SK-N-SH (cell line): ENCODE measurements around the gene SPIB. TPM values are rescaled to one million over a fixed set of nuclear protein-coding genes. Genes with fewer than 3 reads are reported as not detected.

Experiments
- CTCF ChIA-PET: fragments of 300-600, 350-600 bp; formaldehyde crosslinking; extraction: SDS; loops from one replicate; lab custom pipeline; 2021; lab: Yijun Ruan, JAX
- POLR2A ChIA-PET: fragments of 350-600 bp; sonication (Branson Sonifier 250); formaldehyde crosslinking; extraction: SDS; loops from one replicate; lab custom pipeline; 2020; ENCODE audit warnings: antibody characterized with exemption, inconsistent platforms; lab: Yijun Ruan, JAX
- DNase-seq: peaks from one replicate; pipeline ENCODE4 v3.0.0; 2012
- H2AFZ ChIP-seq: fragments of 200-600 bp; sonication (generic); 2 replicates; pipeline ENCODE4 v1.8.1; 2016; ENCODE audit warnings: antibody characterized with exemption, mild to moderate bottlenecking, low read depth
- H3F3A ChIP-seq: fragments of 200-600 bp; sonication (generic); replicated peaks from 2 replicates; pipeline ENCODE3; 2016; ENCODE audit warnings: antibody characterized with exemption, mild to moderate bottlenecking; ENCODE audit not compliant: insufficient read depth
- H3K27ac ChIP-seq, 2 experiments: fragments of 200-500 bp in 1 of 2; fragments of 200-600 bp in 1 of 2; sonication (Bioruptor generic) in 1 of 2; sonication (generic), shearing (Covaris generic) in 1 of 2; 2 replicates each; pipeline versions ENCODE4 v1.5.1 to v1.6.1; 2014 to 2016; ENCODE audit warnings: low read depth in 2 of 2, inconsistent platforms in 1 of 2, low read length in 1 of 2, mild to moderate bottlenecking in 1 of 2, mixed read lengths in 1 of 2
- H3K27me3 ChIP-seq: fragments of 200-600 bp; sonication (generic), shearing (Covaris generic); 2 replicates; pipeline ENCODE4 v1.6.1; 2016; ENCODE audit warnings: mixed run types; ENCODE audit not compliant: insufficient read depth
- H3K36me3 ChIP-seq, 2 experiments: fragments of 200-500 bp in 1 of 2; fragments of 200-600 bp in 1 of 2; sonication (Bioruptor generic) in 1 of 2; sonication (generic) in 1 of 2; replicated peaks in 1 of 2; 2 replicates each; pipeline versions ENCODE3 to v1.5.1; 2014 to 2016; ENCODE audit warnings: low read length in 1 of 2, mild to moderate bottlenecking in 1 of 2; ENCODE audit not compliant: insufficient read depth in 2 of 2, control insufficient read depth in 1 of 2
- H3K4me1 ChIP-seq, 2 experiments: fragments of 200-500 bp in 1 of 2; fragments of 200-600 bp in 1 of 2; sonication (Bioruptor generic) in 1 of 2; sonication (generic), shearing (Covaris generic) in 1 of 2; 2 replicates each; pipeline versions ENCODE4 v1.5.1 to v1.6.1; 2014 to 2016; ENCODE audit warnings: low read depth in 1 of 2, low read length in 1 of 2, mixed run types in 1 of 2; ENCODE audit not compliant: insufficient read depth in 2 of 2, control insufficient read depth in 1 of 2
- H3K4me2 ChIP-seq: fragments of 200-600 bp; sonication (generic), shearing (Covaris generic); 2 replicates; pipeline ENCODE4 v1.6.1; 2017; ENCODE audit warnings: mixed run types
- H3K4me3 ChIP-seq, 2 experiments: fragments of 200-500 bp in 1 of 2; fragments of 200-600 bp in 1 of 2; sonication (Bioruptor generic) in 1 of 2; sonication (generic), shearing (Covaris generic) in 1 of 2; 2 replicates each; pipeline versions ENCODE4 v1.5.1 to v1.8.1; 2014 to 2016; ENCODE audit warnings: low read depth in 2 of 2, inconsistent platforms in 1 of 2, low read length in 1 of 2, mild to moderate bottlenecking in 1 of 2, mixed read lengths in 1 of 2, moderate library complexity in 1 of 2
- H3K79me2 ChIP-seq: fragments of 200-600 bp; sonication (generic); 2 replicates; pipeline ENCODE4 v1.8.1; 2017; ENCODE audit warnings: mild to moderate bottlenecking; ENCODE audit not compliant: insufficient read depth
- H3K9ac ChIP-seq: fragments of 200-600 bp; sonication (generic); 2 replicates; pipeline ENCODE4 v1.6.1; 2017; ENCODE audit warnings: mixed run types
- H3K9me2 ChIP-seq: fragments of 200-600 bp; sonication (generic); 2 replicates; pipeline ENCODE4 v1.6.1; 2017; ENCODE audit warnings: mixed run types
- H3K9me3 ChIP-seq: fragments of 200-600 bp; sonication (generic); 2 replicates; pipeline ENCODE4 v1.6.1; 2017; ENCODE audit warnings: mixed run types, mild to moderate bottlenecking, moderate library complexity
- H4K20me1 ChIP-seq: fragments of 200-600 bp; sonication (generic); 2 replicates; pipeline ENCODE4 v1.6.1; 2017; ENCODE audit warnings: mild to moderate bottlenecking, mixed run types; ENCODE audit not compliant: insufficient read depth
- ELF1 ChIP-seq: IDR thresholded peaks from 2 replicates; pipeline ENCODE4 v1.4.0; 2012
- FOSL2 ChIP-seq: IDR thresholded peaks from 2 replicates; pipeline ENCODE4 v1.4.0; 2012; ENCODE audit warnings: low read depth, mild to moderate bottlenecking, moderate library complexity, borderline replicate concordance
- FOXJ3 ChIP-seq: sonication (generic); formaldehyde crosslinking; IDR thresholded peaks from 2 replicates; pipeline ENCODE4 v1.5.1; 2020; ENCODE audit warnings: mild to moderate bottlenecking, missing genetic modification reagents
- MXI1 ChIP-seq: IDR thresholded peaks from 2 replicates; pipeline ENCODE4 v1.6.1; 2012; ENCODE audit warnings: mild to moderate bottlenecking, low read depth, low read length, improper control_type of control experiment
- RCOR1 ChIP-seq: fragments of 150-350 bp; IDR thresholded peaks from 2 replicates; pipeline ENCODE4 v1.6.1; 2017; ENCODE audit warnings: antibody characterized with exemption, low read length
- REST ChIP-seq: IDR thresholded peaks from 2 replicates; pipeline ENCODE4 v1.6.1; 2012; ENCODE audit warnings: mild to moderate bottlenecking, low read depth, low read length, moderate library complexity
- RFX5 ChIP-seq: IDR thresholded peaks from 2 replicates; pipeline ENCODE4 v1.6.1; 2012; ENCODE audit warnings: mild to moderate bottlenecking, improper control_type of control experiment, low read length
- SMC3 ChIP-seq: IDR thresholded peaks from 2 replicates; pipeline ENCODE4 v1.6.1; 2012; ENCODE audit warnings: low read depth, low read length, improper control_type of control experiment
- YY1 ChIP-seq: IDR thresholded peaks from 2 replicates; pipeline ENCODE4 v1.4.0; 2012; ENCODE audit warnings: low read depth, mild to moderate bottlenecking
- WGBS: methylation state at CpG from one replicate; pipeline ENCODE4 v1.1.6; 2017; ENCODE audit warnings: low lambda C conversion rate; 5-methylcytosine and 5-hydroxymethylcytosine counted together
- polyA plus RNA-seq, 3 experiments: library from polyadenylated mRNA; depleted of rRNA; stranded (reverse); fragments of >200 nt; gene quantifications; 2 replicates each; pipeline ENCODE4 v1.2.3, GENCODE V29; 2012
- TF ChIP-seq, protein P1 (sequence below): fragments of 200-600 bp; sonication (generic); IDR thresholded peaks from 2 replicates; pipeline ENCODE4 v1.6.1; 2017; ENCODE audit warnings: antibody characterized with exemption, mild to moderate bottlenecking, moderate library complexity
- TF ChIP-seq, protein P2 (sequence below): IDR thresholded peaks from 2 replicates; pipeline ENCODE4 v1.4.0; 2012; ENCODE audit warnings: low read depth

The SPIB gene
- polyA plus RNA-seq, 1 of the 3 experiments (the other 2 are of a cell fraction) = not detected

GRCh38 chr19:50415661-50416033 lies 3.1 kb upstream of the SPIB start:
- no peak for TF ChIP-seq SMC3
- TF ChIP-seq REST = no peak
- TF ChIP-seq, protein P1, sequence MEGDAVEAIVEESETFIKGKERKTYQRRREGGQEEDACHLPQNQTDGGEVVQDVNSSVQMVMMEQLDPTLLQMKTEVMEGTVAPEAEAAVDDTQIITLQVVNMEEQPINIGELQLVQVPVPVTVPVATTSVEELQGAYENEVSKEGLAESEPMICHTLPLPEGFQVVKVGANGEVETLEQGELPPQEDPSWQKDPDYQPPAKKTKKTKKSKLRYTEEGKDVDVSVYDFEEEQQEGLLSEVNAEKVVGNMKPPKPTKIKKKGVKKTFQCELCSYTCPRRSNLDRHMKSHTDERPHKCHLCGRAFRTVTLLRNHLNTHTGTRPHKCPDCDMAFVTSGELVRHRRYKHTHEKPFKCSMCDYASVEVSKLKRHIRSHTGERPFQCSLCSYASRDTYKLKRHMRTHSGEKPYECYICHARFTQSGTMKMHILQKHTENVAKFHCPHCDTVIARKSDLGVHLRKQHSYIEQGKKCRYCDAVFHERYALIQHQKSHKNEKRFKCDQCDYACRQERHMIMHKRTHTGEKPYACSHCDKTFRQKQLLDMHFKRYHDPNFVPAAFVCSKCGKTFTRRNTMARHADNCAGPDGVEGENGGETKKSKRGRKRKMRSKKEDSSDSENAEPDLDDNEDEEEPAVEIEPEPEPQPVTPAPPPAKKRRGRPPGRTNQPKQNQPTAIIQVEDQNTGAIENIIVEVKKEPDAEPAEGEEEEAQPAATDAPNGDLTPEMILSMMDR = no peak
- TF ChIP-seq RCOR1 = no peak
- TF ChIP-seq ELF1 = no peak
- TF ChIP-seq, protein P2, sequence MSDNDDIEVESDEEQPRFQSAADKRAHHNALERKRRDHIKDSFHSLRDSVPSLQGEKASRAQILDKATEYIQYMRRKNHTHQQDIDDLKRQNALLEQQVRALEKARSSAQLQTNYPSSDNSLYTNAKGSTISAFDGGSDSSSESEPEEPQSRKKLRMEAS = no peak
- no peak for TF ChIP-seq YY1
- TF ChIP-seq FOSL2 = no peak
- no peak for TF ChIP-seq MXI1
- Histone ChIP-seq H3K9me2 (no peaks in the 10 kb centered on the region), H3K27ac (no peak overlapping the region), H3K9ac (no peak overlapping the region), H3K36me3 (no peaks in the 10 kb centered on the region), H3K9me3 (no peaks in the 10 kb centered on the region), H3K4me2 (no peak overlapping the region), H3K27me3 (no peaks in the 10 kb centered on the region), H2AFZ (no peak overlapping the region), H3K4me3 (no peak overlapping the region), H3K79me2 (no peaks in the 10 kb centered on the region), H3F3A (peaks cover 3% of the 10 kb centered on the region), H3K4me1 (no peaks in the 10 kb centered on the region; a peak in 1 of 4 replicates), H4K20me1 (no peaks in the 10 kb centered on the region)
- POLR2A ChIA-PET = no interaction called here
- no peak for DNase-seq
- WGBS = 89% methylated on average over 11 of the region's 22 CpGs
- CTCF ChIA-PET = interaction anchor here (0.7 to 1.8 kb wide), 18 partner anchors 10 to 141 kb away, joined by 3 to 23 read pairs (median 4); partner anchors contain the start of genes NAPSA and POLD1

- H3K79me2 ChIP-seq = no peaks in the 10 kb centered on the region
- 95% methylated on average over 11 of the region's 35 CpGs for WGBS
- no peaks in the 10 kb centered on the region for H3K36me3 ChIP-seq
- TF ChIP-seq REST (no peak), RFX5 (no peak), RCOR1 (no peak), FOXJ3 (no peak)
- TF ChIP-seq, all 33 proteins: peak for 0
- no peaks in the 10 kb centered on the region; a peak in 1 of 4 replicates for H3K4me1 ChIP-seq
- no peaks in the 10 kb centered on the region for H3K27me3 ChIP-seq
- no peak overlapping the region for H3K9ac ChIP-seq
- no peak overlapping the region for H3K4me3 ChIP-seq
- H3K9me2 ChIP-seq = no peaks in the 10 kb centered on the region
- ChIA-PET POLR2A (no interaction called here), CTCF (interaction anchor here (0.6 to 5.3 kb wide), 12 partner anchors 9 to 200 kb away, joined by 3 to 23 read pairs (median 4); partner anchors contain the start of gene NAPSA)
- no peak overlapping the region for H2AFZ ChIP-seq
- no peaks in the 10 kb centered on the region for H4K20me1 ChIP-seq
- DNase-seq = no peak
- H3K27ac ChIP-seq = no peak overlapping the region
- peaks cover 3% of the 10 kb centered on the region for H3F3A ChIP-seq
- H3K9me3 ChIP-seq = no peaks in the 10 kb centered on the region
- no peak overlapping the region for H3K4me2 ChIP-seq
Observed at GRCh38 chr19:50416034-50416977, 2.4 kb upstream of the SPIB start.
